ENCODE results near the gene KCNIP4.

The KCNIP4 gene

DNA sequence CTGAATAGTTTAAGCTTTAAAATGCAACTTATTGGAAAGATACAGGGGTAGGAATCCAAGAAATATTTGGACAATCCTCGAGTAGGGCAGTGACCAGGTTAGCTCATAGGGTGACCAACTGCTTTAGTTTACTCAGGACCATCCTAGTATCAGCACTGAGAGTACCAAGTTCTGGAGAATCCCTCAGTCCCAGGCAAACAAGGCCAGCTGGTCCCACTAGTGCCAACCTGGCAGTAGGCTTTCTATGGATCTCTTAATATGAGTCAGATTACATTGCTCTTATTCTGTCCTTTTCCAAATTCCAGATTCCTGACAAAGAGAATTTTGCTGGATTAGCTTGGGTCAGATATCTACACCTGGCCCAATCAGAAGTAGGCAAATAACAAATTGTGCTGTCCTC, 493.7 kb downstream of the KCNIP4 start:
- no peak for DNase-seq (ENCODE audit: low spot score)

DNA sequence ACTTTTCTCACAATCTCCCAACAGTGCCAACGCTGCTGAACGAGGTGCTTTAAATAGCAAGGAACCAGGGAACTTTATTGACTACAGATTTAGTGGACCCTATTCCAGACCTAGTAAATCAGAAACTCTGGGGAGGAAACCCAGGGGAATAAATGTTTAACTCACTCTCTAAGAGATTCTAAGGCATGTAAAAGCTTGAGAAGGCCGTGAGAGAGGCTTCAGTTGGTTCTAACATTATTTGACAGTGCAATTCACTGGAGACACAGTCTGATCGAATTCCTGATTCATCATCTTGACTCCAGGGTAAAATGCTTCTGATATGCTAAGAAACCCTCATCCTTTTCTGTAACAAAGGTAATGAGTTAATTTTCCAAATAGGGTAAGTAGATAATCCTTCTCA, 494.4 kb downstream of the KCNIP4 start:
- DNase-seq (ENCODE audit: low spot score) = no peak

DNA sequence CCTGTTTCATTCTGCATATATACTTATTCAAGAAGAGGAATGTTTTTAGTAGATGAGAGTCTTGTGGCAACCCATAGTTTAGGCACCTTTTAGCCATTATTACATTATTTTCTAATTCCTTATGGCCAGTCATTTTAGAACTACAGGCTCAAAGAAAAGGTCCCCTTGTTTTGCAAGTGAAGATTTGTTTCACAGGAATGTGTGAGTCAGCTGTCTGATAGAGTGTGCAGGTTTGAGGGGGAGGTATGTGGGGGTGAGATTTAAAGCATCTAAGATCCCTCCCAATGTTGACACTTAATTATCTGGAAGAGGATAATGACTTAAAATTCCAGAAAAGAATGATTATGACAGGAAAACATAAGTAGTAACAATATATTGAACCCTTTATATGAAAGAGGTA, 495.6 kb downstream of the KCNIP4 start:
- no peak for DNase-seq (ENCODE audit: low spot score)

DNA sequence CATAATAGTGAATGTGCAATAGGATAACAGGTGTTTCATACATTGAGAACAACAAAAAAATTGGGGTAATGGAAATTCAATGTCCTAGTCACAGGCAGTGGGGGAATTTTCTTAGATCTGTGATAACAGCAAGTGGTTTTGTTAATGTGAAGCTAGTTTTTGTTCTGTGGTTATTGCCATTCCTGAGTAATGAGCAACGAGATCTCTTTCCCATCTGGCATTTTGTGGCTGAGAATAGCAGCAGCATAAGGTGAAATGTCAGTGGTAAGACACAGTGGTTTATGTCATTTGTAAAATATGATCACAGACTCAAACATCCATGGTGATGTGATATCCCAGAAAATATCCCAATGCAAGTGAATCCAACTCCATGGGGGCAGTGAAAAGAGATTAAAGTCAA, 497.5 kb downstream of the KCNIP4 start:
- no peak for DNase-seq (ENCODE audit: low spot score)

DNA sequence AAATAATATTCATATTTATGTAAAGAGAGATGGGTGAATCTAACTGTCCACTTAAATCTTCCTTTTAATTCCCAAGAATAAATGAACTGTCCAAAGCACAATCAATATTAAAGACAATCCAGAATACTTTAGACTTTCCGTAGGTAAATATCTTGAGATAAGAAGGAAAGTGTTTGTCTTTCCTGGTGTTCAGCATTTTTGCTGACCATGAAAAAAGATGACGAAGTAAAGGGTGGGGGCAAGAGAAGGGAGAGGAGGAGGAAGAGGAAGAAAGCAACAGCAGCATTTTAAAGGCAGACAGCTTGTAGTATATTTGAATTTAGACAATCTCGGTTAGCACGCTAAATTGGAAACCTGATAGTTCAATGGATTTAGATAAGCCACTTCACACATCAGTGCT, 498.2 kb downstream of the KCNIP4 start:
- no peak for DNase-seq (ENCODE audit: low spot score)

DNA sequence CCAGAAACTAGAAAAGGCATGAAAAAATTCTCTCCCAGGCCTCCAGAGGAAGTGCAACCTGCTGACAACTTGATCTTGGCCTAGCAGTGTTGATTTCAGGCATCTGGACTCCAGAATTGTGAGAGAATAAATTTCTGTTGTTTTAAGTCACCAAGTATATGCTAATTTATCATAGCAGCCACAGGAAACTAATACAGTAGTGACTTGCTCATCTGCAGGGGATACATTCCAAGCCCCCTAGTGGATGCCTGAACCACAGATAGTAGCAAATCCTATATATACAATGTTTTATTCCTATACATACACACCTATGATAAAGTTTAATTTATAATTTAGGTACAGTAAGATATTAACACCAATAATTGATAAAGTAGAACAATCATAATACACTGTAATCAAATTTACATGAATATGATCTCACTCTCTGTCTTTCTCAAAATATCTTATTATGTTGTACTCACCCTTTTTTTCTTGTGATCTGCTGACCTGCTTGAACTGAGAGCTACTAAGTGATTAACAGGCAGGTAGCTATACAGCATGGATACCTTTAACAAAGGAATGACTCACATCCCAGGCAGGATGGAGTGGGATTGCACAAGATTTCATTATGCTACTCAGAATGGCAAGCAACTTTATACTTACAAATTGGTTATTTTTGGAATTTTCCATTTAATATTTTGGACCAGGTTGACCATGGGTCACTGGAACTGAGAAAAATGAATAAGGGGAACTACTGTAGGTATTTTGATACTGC, 501.1 kb downstream of the KCNIP4 start:
- DNase-seq (ENCODE audit: low spot score) = no peak

DNA sequence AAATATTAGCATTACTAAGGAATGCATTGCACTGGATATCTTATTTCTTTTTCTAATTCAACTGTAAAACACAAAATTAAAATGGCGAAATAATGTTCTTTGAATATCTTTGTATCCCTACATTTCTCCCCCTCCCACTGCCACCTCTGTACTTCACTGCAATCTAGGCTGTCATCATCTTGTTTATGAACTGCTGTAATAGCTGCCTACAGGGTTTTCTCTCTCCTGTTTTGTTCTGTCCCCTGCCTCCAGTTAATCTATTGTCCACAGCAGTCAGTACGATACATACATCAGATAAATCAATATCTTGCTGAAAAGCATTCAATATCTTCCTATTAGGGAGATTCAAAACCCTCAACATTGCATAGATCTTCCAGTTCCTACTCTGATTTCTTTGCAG, 528.4 kb downstream of the KCNIP4 start:
- DNase-seq (ENCODE audit: low spot score) = no peak

DNA sequence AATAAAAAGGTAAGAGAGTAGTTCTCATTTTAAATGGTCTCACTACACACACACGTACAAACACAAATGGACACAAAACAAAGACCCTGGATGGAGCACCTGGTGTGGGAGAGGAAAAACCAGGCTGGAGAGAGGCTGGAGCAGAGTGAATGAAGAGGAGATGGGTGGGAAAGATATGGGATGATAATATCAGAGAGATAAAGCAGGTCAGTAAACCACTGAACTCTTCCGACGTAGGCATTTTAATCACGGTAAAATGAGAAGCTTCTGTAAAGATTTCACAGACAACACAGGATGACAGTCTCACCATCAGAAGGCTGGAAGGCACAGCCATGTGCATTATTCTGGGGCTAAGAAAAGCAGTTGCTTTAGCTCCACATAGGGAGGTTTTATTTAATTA, 532.8 kb downstream of the KCNIP4 start:
- no peak for DNase-seq (ENCODE audit: low spot score)

DNA sequence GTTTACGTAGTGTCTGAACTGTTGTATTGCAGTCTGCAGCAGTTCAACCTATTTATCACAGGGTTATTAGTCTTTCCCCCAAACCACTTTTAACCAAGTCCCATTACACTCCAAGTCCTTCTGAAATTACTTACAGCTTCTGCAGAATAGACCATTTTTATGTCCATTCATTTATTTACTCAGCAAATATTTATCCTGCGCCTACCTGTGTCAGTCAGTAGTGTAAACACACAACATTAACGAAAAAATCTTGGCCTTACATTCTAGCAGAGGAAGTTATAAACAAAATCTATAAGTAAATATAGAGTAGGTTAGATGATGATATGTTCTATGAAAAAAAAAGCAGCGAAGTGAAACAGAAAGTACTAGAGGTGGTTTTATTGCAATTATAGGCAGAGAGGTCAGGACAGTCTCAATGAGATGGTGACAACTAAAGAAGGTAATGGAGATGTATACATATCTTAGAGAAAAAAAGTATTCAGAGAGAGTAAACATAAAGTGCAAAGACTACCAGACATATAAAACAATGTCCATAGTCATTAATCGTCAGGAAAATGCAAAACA, 534.7 kb downstream of the KCNIP4 start:
- no peak for DNase-seq (ENCODE audit: low spot score)

DNA sequence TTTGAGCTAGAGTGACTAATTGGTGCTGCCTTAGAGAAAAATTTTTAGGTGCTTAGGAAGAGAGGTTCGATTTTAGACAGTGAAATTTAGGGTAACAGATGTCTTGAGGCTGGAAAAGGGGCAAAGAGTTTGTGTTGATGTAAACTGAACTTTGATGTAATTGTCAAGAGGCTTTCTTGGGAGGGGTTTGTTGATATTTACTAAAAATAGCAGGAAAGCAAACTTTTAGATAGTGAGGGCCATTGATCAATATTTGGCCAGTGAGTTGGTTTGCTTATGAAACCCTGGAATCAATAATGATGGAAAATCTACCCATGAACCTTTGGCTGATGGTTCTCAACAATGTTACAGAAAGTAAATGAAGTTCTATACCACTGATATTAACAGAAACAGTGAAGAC, 537.5 kb downstream of the KCNIP4 start:
- no peak for DNase-seq (ENCODE audit: low spot score)

DNA sequence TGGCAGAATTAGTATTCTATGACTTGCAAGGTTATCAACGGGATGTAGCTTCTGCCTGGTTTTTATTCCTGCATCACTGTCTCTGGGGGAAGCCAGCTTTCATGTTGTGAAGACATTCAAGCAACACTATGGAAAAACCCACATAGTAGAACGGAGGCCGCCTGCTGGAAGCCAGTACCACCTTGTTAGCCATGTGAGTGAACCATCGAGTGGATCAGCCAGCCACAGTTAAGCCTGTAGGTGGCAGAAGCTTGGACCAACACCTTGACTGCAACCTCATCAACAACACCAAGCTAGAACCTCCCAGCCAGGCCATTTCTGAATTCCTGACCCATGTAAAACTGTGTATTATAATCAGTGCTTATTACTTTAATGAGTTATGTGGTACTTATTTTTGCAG, 538.2 kb downstream of the KCNIP4 start:
- no peak for DNase-seq (ENCODE audit: low spot score)

DNA sequence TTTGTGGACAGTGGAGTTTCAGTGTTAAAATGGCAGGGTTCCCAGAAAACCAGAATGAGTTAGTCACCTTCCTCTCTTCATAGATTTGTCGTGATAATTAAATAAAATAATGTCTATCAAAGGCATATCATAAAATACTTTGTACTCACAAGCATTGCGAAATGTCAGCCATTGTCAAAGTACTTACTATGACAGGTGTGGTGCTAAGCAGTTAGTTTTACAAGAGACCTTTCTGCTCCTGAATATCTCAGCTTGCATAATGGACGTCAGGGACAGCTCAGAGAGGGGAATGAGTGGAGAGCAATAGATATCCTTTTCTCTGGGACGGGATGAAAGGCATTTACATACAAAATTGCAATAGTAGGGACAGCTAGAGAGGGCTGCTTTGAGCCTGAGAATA, 560.9 kb downstream of the KCNIP4 start:
- DNase-seq (ENCODE audit: low spot score) = no peak

DNA sequence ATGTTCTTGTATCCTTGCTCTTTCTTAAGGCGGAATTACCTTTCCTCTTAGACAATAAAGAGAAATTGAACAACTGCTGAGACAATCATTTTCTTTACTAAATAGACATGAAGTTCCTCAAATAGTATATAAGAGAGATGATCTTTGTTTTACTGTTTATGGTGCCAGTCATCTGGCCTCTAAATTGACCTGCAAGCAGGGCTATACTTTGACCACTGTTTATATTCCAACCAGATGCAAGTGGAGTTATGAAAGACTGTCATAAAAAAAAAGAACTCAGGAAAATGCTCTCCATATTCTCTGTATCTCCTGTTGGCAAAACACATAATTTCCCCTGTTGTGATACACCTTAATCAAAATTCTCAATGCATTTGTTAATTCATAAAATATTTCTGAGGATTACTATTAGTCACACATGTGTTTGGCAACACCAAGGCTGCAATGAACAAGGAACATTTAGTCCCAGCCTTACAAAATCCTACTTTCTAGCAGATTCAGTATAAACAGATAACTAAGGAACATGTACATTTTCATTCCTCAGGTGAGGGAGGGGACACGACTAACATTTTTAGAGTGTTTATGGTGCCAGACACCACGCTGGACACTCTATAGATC, 562.3 kb downstream of the KCNIP4 start:
- no peak for DNase-seq (ENCODE audit: low spot score)

DNA sequence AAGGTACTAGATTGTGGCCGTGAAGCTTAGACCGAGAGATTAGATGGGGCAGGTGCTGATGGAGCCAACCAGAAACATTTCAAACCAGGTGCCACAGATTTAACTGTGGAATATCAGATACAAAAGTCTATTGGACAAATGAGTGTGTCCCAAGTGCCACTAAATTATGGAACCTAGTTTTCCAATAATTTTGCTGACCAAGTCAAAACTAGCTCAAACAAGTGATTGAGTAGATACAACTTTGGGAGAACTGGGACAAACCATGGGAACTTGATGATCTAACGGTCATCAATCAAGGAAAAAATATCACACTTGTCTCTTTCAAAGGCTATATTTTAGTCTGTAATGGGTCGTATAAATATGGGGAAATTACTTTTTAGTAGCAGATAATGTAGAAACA, 562.9 kb downstream of the KCNIP4 start:
- DNase-seq (ENCODE audit: low spot score) = no peak

DNA sequence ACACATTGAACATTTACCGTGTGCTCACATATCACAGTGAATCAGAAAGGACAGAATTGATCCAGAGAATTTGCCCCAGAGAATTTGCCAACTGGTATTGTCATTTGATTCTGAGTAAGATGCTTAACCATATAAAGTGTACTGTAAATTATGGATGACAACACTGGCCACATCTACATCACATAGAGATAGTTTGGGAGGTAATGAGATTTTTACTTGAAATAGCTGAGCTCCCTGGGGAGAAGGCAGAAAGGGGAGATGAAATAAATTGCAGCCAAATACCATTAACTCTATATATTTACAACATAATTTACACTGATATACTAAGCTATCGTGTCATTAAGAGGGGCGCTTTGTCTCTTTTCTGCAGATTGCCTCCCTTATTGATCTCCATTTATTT, 564.0 kb downstream of the KCNIP4 start:
- no peak for DNase-seq (ENCODE audit: low spot score)

DNA sequence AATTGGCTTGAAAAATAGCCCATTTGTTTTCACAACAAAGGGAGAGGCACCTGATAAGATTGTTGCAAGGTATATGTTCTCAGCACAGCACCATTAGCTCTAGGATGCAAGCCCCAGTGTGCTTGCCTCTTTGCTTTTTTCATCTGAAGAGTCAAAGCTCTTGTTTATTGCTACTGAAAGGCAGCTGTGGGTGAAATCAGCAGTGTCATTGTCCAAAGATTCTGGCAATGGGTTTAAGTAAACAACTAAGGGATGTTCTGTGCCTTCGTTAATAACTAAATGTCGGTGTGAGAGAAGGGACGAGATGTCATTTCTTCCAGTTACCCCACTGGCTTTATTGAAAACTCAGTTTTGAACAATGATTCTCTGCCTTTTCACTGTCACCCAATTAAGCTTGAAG, 567.7 kb downstream of the KCNIP4 start:
- DNase-seq (ENCODE audit: low spot score) = no peak

DNA sequence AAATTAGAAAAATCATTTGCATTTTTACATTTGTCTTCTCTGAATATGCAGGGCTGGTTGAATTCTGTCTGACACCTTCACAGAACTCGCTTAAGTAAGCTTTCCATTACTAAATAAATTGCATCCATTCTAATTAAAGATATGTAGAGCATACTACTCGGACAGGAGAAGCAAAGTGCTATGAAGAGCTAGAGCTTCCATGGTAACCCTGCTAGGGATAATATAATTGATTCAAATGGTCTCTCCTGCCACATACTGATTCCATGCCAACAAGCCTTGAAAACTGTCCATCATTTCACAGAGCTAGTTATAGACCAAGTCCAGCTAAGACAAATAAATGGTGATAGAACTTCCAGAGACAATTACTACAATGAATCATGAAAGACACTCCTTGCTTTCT, 571.5 kb downstream of the KCNIP4 start:
- no peak for DNase-seq (ENCODE audit: low spot score)

DNA sequence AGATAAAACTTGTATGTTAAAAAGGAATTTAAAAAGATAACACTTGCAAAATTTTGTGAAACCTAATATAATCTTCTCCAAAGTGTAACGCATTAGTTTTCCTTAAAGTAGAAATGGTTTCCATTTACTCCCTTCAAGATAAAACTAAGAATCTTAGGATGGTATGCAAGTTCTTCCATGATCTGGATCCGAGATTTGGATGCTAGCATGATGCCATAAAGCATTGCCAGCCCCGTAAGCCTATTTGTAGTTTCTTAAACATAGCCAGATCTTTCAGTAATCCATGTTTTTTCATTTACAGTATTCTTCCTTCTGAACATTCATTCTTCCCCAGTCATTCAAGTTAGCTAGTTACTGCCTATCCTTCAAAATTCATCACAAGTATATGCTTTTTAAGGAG, 572.4 kb downstream of the KCNIP4 start:
- no peak for DNase-seq (ENCODE audit: low spot score)

DNA sequence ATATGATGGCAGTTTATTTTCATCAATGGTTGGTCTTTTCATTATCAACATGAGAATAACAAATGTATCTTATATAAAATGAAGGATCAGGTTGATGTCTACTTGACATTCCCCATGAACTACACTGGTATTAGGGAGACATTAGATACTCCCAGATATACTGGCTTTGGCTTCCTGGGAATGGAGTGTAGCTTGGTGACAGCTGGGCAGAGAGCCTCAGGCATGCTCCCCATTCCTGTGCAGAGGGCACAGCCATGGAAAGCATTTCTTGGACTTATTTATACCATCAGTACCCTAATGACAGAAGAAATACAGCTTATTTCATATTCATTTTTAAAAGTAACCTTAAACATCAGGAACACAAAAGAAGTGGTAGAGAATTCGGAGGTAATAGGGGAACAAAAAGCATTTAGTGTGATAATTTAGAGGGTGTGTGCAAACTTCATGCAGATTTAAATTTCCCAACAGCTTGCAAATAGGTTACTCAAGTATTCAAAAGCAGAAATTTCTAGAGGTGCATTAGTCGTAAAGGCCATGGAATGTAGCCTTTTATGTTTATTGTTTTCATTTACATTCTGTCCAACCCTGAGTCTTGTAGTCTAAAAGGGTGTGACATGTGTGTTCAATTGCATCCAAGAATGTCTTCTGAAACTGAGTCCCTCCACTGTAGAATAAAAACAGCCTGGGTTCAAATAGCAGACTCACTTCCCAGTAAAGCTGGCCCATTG, 573.8 kb downstream of the KCNIP4 start:
- no peak for DNase-seq (ENCODE audit: low spot score)

DNA sequence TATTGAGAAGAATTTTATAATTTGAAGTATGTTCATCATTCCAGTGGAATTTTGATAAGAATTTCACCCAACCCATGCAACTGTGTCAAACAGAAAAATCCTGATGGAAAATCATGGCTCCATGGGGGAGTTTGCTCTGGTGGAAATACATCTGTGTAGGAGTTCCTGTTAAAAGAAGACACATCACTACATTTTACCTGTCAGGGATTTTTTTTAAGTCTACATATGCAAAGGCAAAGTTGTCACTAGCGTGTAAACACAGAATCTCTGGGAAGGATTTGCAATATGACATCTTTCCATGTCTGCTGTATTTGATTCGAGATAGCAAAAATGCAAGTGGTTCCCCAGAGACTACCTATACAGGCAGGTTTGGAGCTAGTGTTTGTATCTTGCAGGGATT, 581.0 kb downstream of the KCNIP4 start:
- no peak for DNase-seq (ENCODE audit: low spot score)

DNA sequence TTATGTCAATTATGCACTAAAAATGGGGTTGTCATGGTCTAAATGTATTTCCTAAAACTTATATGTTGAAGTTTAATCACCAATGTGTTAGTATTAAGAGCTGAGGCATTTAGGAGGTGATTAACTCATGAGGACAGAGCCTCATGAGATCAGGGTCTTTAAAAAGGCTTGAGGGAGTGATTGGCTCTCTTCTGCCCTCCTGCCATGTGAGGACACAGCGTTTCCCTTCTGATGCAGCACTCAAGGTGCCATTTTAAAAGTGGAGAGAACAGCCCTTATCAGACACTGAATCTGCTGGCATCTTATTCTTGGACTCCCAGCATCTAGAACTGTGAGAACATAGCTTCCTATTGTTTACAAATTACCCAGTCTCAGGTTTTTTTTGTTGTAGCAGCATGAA, 581.7 kb downstream of the KCNIP4 start:
- no peak for DNase-seq (ENCODE audit: low spot score)

DNA sequence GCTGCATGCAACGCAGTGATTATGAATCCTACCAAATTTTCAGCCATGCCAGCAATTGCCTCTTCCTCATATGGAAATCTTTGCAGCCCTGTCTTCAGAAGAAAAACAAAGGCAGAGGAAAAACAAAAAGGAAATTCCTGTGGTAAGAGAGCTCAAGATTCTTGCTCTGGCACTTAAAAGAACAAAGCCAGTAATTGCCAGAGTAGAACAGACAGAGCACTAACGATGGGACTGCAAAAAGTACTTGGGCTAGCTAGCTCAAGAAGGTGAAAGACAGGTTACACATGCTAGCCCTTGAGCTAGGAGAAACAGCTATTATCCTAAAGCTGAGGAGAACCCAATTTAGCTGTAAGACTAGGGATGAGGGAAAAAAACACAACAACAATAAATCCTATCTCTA, 582.3 kb downstream of the KCNIP4 start:
- DNase-seq (ENCODE audit: low spot score) = no peak

DNA sequence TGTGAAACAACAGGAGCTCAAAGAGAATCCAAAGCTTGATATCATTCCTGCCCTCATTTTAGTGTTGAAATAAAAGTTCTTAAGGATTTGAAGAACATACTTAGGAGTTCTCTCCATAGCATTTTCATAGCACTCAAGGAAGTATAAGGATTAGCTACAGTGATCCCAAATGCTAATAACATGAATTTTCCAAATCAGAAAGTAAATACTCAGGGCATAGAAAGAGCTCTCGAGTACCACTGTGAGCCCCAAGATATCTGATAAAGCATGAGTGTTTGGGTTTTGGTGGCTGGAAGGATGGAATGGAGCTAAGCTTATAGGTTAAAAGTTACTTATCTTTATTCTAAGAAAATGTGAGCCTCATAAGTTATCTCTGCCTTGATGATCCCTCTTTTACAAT, 584.9 kb downstream of the KCNIP4 start:
- DNase-seq (ENCODE audit: low spot score) = no peak

Data from left forelimb (tissue), 1 donor.